Adrenal gland (tissue), 5 donors: ENCODE results near the gene SEMA7A.

Source experiments
- POLR2A ChIP-seq, 2 donors: fragments of 450-650 bp; IDR thresholded peaks; one replicate each; pipeline ENCODE4 v1.6.1; 2017; ENCODE audit warnings: antibody characterized with exemption in 2 of 2, mild to moderate bottlenecking in 2 of 2, moderate library complexity in 1 of 2
- TF ChIP-seq, protein P1 (sequence below), 6 experiments: fragments of 450-650 bp in 4 of 6; fragments of 200-600 bp in 2 of 6; sonication (generic) in 1 of 6; IDR thresholded peaks; 1 replicate in 5 of 6; 2 replicates in 1 of 6; pipeline versions ENCODE4 v1.5.1 to v1.8.0; 2016 to 2021; ENCODE audit warnings: antibody characterized with exemption in 6 of 6, mild to moderate bottlenecking in 2 of 6, moderate library complexity in 1 of 6
- donor health status: DM: no; HTN: no; CAD: no.

DNA sequence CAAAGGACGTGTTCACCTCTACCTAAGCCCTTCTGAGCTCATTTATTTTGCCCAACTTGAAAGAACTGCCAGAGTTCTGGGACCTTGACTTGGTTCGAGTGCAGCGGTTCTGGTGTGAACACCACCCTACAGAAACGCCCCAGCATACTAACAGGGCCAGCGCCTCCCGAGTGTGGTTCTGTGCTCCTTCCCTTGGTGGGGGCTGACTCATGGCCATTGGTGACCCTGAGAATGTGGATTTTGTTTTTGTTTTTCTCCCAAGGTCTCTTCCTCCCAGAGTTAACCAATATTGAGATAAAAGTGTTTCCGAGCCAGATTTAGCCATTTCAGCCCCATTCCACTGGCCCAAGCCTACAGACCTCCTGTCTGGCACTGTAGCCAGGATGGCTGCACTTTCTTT lies 27.9 kb downstream of the SEMA7A start:
- TF ChIP-seq, protein P1, sequence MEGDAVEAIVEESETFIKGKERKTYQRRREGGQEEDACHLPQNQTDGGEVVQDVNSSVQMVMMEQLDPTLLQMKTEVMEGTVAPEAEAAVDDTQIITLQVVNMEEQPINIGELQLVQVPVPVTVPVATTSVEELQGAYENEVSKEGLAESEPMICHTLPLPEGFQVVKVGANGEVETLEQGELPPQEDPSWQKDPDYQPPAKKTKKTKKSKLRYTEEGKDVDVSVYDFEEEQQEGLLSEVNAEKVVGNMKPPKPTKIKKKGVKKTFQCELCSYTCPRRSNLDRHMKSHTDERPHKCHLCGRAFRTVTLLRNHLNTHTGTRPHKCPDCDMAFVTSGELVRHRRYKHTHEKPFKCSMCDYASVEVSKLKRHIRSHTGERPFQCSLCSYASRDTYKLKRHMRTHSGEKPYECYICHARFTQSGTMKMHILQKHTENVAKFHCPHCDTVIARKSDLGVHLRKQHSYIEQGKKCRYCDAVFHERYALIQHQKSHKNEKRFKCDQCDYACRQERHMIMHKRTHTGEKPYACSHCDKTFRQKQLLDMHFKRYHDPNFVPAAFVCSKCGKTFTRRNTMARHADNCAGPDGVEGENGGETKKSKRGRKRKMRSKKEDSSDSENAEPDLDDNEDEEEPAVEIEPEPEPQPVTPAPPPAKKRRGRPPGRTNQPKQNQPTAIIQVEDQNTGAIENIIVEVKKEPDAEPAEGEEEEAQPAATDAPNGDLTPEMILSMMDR (IDR thresholded peaks at IDR 0.05): no peak
- TF ChIP-seq POLR2A (IDR thresholded peaks at IDR 0.05): no peak
